Midbrain (tissue), 1 donor: ENCODE results near the gene B3GALT4.

Experiments
- DNase-seq: peaks from one replicate; lab custom pipeline; 2025; lab: John Stamatoyannopoulos, UW

B3GALT4 gene

GRCh38 chr6:33292996-33293682 lies 16.2 kb downstream of the B3GALT4 start:
- no peak for DNase-seq

GRCh38 chr6:33294086-33294823 lies 17.3 kb downstream of the B3GALT4 start:
- no peak for DNase-seq

- DNase-seq, result no peak
Measured at GRCh38 chr6:33295621-33296369, 18.9 kb downstream of the B3GALT4 start.

GRCh38 chr6:33296797-33297405 lies 20.0 kb downstream of the B3GALT4 start:
- no peak for DNase-seq

GRCh38 chr6:33297406-33297955 lies 20.6 kb downstream of the B3GALT4 start:
- no peak for DNase-seq

DNA sequence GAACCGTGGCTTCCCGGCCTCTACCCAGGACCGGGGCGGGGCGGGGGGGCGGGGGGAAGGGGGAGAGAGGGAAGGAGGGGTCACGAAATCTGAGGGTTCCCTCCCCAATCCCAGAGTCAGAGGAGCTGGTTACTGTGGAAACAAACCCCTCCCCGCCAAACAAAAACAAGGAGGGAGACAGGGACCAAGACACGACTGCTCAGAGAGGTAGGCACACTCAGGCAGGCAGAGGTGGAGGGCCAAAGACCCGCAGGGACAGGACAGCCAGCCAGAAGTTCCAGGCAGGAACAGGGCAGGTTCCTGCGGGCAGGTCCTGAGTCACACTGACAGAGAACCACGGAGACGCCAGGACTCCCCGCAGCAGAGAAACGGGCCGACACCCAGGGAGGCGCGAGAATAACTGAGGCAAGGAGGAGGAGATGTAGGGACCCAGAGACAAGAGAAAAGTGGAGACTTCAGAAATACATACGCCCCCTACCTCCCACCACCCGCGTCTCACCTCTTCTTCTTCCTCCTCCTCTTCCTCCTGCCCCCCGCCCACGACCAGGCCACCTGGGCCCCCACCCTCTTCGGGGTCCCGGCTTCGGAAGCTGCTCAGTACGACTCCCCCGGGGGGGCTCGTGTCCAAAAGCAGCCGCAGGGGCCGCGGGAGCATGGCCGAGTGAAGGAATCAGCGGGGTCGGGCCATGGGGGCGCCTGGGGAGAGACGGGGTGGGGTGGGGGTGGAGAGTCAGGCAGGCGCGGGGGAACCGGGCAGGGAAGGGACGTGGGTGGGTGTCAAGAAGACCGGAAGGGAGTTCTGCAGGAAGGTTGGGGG lies 21.2 kb downstream of the B3GALT4 start:
- no peak for DNase-seq

GRCh38 chr6:33298773-33299236 lies 21.9 kb downstream of the B3GALT4 start, which contains the start of gene RGL2:
TSS of gene RGL2 (minus strand) at chr6:33298942. CDS start at chr6:33298610, 332 bp downstream.
- DNase-seq, result peak; percentile 83

DNA sequence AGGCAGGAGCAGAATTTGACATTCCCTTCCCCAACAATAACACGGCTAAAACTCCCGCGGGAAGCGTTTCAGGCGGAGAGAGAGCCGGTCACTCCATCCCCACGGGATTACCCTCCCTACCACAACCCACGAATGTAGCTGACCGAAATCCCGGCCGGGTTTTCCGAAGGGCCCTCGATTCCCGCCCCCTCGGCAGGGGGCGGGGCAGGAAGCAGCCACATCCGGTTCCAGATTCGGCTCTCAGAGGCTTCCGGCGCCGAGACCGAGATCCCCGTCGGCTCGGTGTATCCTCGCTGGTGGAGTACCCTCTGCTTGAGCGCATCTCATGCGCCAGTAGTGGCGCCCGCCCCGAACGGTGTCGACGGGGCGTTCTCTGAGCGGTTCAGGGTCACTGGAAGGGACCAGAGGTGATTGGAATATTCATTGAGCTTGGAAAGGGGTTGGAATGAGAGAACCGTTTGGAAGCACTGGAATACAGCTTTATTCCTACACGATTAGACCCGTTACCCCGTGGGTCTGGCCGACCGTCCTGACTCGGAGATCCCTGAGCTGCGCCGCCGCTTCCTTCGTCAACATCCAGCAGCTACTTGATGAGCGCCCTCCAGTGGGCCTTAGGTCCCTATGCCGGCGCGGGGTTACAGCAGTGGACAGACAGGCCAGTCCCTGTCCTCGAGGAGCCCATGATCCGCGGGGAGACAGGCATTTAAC lies 22.5 kb downstream of the B3GALT4 start:
- DNase-seq, result peak; percentile 89

- DNase-seq, result no peak
Measured at GRCh38 chr6:33301877-33302276, 25.0 kb downstream of the B3GALT4 start.

DNA sequence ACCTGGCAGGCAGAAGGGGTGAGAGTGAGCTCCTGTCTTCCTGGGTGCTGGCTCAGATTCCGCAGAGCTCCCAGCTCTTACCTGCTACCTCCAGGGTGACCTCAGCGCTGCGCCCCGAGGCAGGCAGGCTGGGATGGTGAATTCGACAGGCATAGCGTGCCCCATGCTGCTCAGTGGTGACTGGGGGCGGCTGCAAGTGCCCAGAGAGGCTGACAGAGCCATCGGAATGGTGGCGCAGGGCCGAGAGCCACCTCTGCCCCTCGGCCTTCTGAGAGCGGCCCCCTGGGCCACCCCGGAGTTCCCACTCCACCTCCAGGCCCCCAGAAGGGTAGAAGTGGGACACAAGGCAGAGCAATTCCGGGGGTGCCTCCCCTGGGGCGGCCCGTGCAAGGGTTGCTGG lies 27.3 kb downstream of the B3GALT4 start:
- DNase-seq, result no peak

DNA sequence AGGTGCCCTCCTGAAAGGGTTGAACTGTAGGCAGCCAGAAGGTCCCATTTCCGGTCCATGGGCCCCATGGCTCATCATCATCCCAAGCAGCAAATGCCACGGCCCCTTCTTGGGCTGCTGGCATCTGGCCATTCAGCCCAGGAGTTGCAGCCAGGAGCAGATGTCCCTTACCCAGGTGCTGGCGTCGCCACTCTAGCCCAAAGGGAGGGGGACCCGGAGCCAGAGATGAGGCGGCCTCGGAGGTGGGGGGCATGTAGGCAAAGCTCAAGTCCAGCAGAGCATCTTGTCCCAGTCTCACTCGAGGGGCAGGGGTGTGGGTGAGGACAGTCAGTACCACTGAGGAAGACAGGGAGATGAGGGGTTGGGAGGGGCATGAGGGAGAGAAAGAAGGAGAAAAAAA lies 28.1 kb downstream of the B3GALT4 start:
- no peak for DNase-seq

DNA sequence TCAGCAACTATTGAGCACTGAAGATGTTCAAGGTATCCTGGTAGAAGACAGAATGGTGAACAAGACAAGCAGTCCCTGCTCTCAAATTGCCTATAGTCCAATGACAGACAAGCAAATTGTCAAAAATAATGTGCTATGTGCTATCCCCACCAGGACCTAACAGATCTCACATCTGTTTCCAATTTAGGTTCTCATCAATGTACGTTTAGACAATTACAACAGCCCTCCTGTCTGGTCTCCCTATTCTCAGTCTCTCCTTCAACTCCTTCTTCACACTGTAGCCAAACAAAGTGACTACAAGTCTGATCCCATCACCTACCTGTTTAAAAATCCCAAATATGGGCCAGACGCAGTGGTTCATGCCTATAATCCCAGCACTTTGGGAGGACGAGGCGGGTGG lies 29.4 kb downstream of the B3GALT4 start:
- no peak for DNase-seq

- DNase-seq, result peak; percentile 58
Measured at GRCh38 chr6:33312361-33313104, 35.6 kb downstream of the B3GALT4 start.

DNA sequence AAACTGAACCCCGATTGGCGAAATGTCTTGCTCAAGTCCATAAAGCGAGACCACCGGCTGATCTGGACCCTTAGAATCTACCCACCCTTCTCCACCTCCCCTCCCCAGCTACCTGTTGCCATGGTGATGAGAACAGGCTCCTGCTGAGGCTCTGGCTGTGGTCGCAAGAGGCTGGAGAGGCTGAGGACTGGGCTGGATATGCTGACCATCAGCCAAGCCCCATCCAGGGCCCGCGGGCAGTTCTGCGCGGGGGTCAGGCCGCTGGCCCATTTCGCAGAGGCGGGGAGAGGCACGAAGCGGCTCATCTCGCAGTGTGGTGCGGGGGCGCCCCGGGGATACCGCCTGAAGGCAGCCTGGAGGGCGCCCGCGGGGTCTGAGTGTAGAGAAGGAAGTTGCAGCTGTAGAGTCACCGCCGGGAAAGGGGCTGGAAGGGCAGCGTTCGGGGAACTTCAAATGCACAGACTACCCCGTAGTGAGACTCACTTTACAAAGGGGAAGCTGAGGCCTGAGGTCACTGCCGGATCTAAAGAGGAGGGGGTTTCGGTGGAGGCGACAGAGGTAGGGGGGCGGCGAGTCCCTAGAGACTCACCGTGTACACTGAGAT lies 36.3 kb downstream of the B3GALT4 start:
- no peak for DNase-seq

- DNase-seq, result peak; percentile 53
Measured at GRCh38 chr6:33313709-33314514, 37.0 kb downstream of the B3GALT4 start, which contains the start of gene TAPBP. TSS of gene TAPBP (minus strand) at chr6:33314078. CDS start at chr6:33314041, 37 bp downstream.

DNA sequence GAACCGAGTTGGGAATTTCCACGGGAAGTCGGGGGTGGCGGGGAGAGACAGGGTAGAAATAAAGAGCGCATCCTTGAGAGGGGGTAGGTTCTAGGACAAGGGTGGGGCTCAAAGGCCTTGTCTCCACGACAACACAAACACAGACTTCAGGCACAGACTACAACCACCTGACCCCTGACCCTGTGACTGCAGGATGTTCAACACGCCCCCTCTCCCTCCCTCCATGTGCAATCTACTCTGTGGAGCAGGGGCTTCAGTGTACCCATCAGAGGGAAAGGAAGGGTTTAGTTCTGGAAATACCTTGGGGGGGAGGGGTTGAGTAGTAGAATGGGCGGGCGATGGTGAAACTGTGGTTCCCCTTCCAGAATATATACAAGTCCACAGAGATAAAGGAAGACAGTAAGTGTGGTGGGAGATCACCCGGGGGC lies 37.6 kb downstream of the B3GALT4 start:
- no peak for DNase-seq

DNA sequence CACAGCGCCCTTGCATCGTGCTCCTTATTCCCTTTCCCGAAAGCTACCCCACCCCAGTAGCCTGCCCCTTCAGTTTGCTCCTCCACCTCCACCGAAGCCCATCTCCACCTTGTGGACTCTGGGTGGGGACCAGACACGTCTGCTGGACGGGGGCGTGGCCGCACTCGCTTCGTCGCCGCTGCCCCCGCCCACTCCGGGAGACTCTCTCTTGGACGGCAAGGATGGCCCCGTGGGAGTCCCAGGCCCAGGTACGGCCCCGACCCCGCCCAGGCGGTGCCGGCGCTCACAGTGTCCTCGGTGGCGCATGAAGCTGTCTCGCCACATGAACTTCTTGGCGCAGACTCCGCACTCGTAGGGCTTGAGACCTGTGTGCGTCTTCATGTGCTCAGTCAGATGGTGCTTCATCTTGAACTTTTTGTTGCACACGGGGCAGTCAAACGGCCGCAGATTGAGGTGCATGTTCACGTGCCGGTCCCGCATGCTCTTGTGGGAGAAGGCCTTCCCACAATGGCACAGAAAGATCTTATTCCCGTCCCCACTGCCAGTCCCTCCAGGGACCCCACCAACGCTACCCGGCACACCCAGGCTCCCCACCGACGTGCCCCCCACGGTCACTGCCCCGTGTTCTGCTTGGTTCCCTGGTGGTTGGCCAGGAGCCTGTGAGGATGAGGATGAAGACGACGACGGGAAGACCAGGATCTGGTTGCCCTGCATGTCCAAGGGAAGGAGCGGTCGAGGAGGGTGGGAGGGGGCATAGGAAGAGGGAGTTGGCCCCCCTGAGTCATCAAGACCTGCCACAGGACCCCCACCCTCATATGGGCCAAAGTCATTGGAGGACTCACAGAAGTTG lies 38.2 kb downstream of the B3GALT4 start:
- DNase-seq, result no peak
